Lung (tissue), 12 donors: ENCODE measurements around the gene MSH3. TPM values are rescaled to one million over a fixed set of nuclear protein-coding genes. Genes with fewer than 3 reads are reported as not detected.

ENCODE experiments used
- ATAC-seq: fragments of 200-7000 bp; cut with Tn5 transposase; one replicate; pipeline ENCODE4 v1.9.1; 2020; ENCODE audit warnings: moderate number of reproducible peaks; ENCODE audit not compliant: insufficient read depth, low FRiP score
- DNase-seq, 3 donors: peaks; one replicate each; pipeline ENCODE4 v3.0.0-alpha.2; 2013 to 2017
- H3K27ac ChIP-seq, 2 donors: one replicate each; pipeline ENCODE4 v1.5.1; 2013; ENCODE audit warnings: mild to moderate bottlenecking in 2 of 2, moderate library complexity in 2 of 2, control low read depth in 1 of 2, inconsistent platforms in 1 of 2, low read depth in 1 of 2, low read length in 1 of 2
- H3K27me3 ChIP-seq, 3 donors: one replicate each; pipeline ENCODE4 v1.5.1; 2013; ENCODE audit warnings: low read length in 2 of 3; ENCODE audit not compliant: control insufficient read depth in 3 of 3, insufficient read depth in 3 of 3
- H3K36me3 ChIP-seq, 4 donors: one replicate each; pipeline ENCODE4 v1.5.1; 2013; ENCODE audit warnings: low read length in 4 of 4, mild to moderate bottlenecking in 1 of 4, moderate library complexity in 1 of 4; ENCODE audit not compliant: control insufficient read depth in 4 of 4, insufficient read depth in 4 of 4
- H3K4me1 ChIP-seq, 5 donors: one replicate each; pipeline ENCODE4 v1.5.1; 2013; ENCODE audit warnings: low read length in 5 of 5, mild to moderate bottlenecking in 2 of 5, moderate library complexity in 1 of 5; ENCODE audit not compliant: control insufficient read depth in 5 of 5, insufficient read depth in 5 of 5
- H3K4me3 ChIP-seq: one replicate; pipeline ENCODE4 v1.5.1; 2013; ENCODE audit warnings: mild to moderate bottlenecking, control low read depth, moderate library complexity
- H3K9ac ChIP-seq, 2 donors: one replicate each; pipeline ENCODE4 v1.5.1; 2013; ENCODE audit warnings: low read length in 2 of 2, control low read depth in 1 of 2; ENCODE audit not compliant: insufficient read depth in 1 of 2
- H3K9me3 ChIP-seq, 4 donors: one replicate each; pipeline ENCODE4 v1.5.1; 2013; ENCODE audit warnings: low read length in 3 of 4, mild to moderate bottlenecking in 1 of 4, moderate library complexity in 1 of 4; ENCODE audit not compliant: control insufficient read depth in 4 of 4, insufficient read depth in 3 of 4
- CTCF ChIP-seq: IDR thresholded peaks from 2 replicates; pipeline ENCODE4 v1.5.1; 2012; ENCODE audit warnings: mild to moderate bottlenecking; ENCODE audit errors: control extremely low read depth, extremely low read depth
- WGBS, 2 donors: extraction: QIAGEN DNeasy Blood & Tissue Kit; methylation state at CpG; one replicate each; pipeline ENCODE4 v1.1.7; 2013; 5-methylcytosine and 5-hydroxymethylcytosine counted together
- polyA plus RNA-seq, 2 donors: library from polyadenylated mRNA; stranded (reverse); fragments of 200-250 nt; gene quantifications; one replicate each; pipeline ENCODE4 v1.2.1, GENCODE V29; 2013
- total RNA-seq, 2 donors: library from RNA; depleted of rRNA in 1 of 2; stranded (reverse); fragments of >200 nt in 1 of 2; gene quantifications; one replicate each; pipeline ENCODE4 v1.2.1, GENCODE V29; 2014 to 2021
- donor health status: control.
- donor health status: control.
- donor health status: Bipolar disorder and iron deficiency.
- donor health status: healthy.
- donor health status: DM: yes; HTN: yes; CAD: no.

The MSH3 gene
- total and polyA plus RNA-seq, 4 donors, result 2.8 to 29.0 (median 9.6) TPM

GRCh38 chr5:80686757-80687156 lies 32.3 kb downstream of the MSH3 start:
- no peaks in the 10 kb centered on the region for H3K9me3 ChIP-seq
- no peak overlapping the region for H3K9ac ChIP-seq
- ATAC-seq (no peak), DNase-seq (peak in 2 of 3 donors; percentile 46)
- no peaks in the 10 kb centered on the region for H3K4me1 ChIP-seq
- no peak for TF ChIP-seq CTCF
- H3K4me3 ChIP-seq, result no peak overlapping the region
- H3K27me3 ChIP-seq, result no peaks in the 10 kb centered on the region
- peaks cover 0 to 3% (median 1%) of the 10 kb centered on the region in 4 donors for H3K36me3 ChIP-seq
- H3K27ac ChIP-seq, result no peak overlapping the region

GRCh38 chr5:80688648-80689420 lies 34.4 kb downstream of the MSH3 start:
- ATAC-seq, result no peak
- Histone ChIP-seq H3K27ac (no peak overlapping the region), H3K9me3 (no peaks in the 10 kb centered on the region), H3K9ac (no peak overlapping the region), H3K4me3 (no peak overlapping the region), H3K27me3 (no peaks in the 10 kb centered on the region), H3K36me3 (peaks cover 0 to 6% (median 0%) of the 10 kb centered on the region in 4 donors), H3K4me1 (no peaks in the 10 kb centered on the region)
- no peak for DNase-seq
- no peak for TF ChIP-seq CTCF
- 58 to 69% methylated on average over 4 of the region's 4 CpGs for WGBS, 2 donors

- Histone ChIP-seq H3K27ac (no peak overlapping the region), H3K36me3 (peaks cover 0 to 8% (median 0%) of the 10 kb centered on the region in 4 donors), H3K27me3 (no peaks in the 10 kb centered on the region), H3K4me3 (no peak overlapping the region), H3K9ac (no peak overlapping the region), H3K4me1 (no peaks in the 10 kb centered on the region), H3K9me3 (no peaks in the 10 kb centered on the region)
- WGBS, 2 donors, result 93 to 98% methylated on average over 4 of the region's 4 CpGs
- ATAC-seq, result no peak
- no peak for DNase-seq
- TF ChIP-seq CTCF, result no peak
Measured at GRCh38 chr5:80689627-80690026, 35.2 kb downstream of the MSH3 start.
